SK-N-SH treated with all-trans-retinoic acid at 6 μM for 48 hours (cell line): ENCODE data around the gene CAPRIN1.

Source experiments
- ATAC-seq: fragments of 200-7000 bp; cut with Tn5 transposase; 3 replicates; pipeline ENCODE4 v1.9.1; 2020; ENCODE audit warnings: mild to moderate bottlenecking, moderate library complexity
- ARNTL ChIP-seq: fragments of 450-650 bp; formaldehyde crosslinking; IDR thresholded peaks from 2 replicates; pipeline ENCODE4 v1.5.0; 2020; ENCODE audit warnings: low read depth, mild to moderate bottlenecking, moderate library complexity, borderline replicate concordance
- BACH2 ChIP-seq: fragments of 250-450 bp; sonication (Bioruptor Pico); IDR thresholded peaks from 2 replicates; pipeline ENCODE4 v1.9.0; 2021; ENCODE audit warnings: mild to moderate bottlenecking, borderline replicate concordance
- CSDC2 ChIP-seq: fragments of 250-450 bp; sonication (Bioruptor Pico); IDR thresholded peaks from 2 replicates; pipeline ENCODE4 v1.5.0; 2020; ENCODE audit warnings: mild to moderate bottlenecking, moderate library complexity
- ESRRG ChIP-seq: fragments of 250-450 bp; sonication (Bioruptor Pico); IDR thresholded peaks from 2 replicates; pipeline ENCODE4 v1.6.1; 2021; ENCODE audit warnings: mild to moderate bottlenecking
- OSR1 ChIP-seq: fragments of 250-450 bp; sonication (Bioruptor Pico); IDR thresholded peaks from 2 replicates; pipeline ENCODE4 v1.8.0; 2022; ENCODE audit warnings: moderate library complexity, mild to moderate bottlenecking, inconsistent platforms
- POU6F1 ChIP-seq: fragments of 250-450 bp; sonication (Bioruptor Pico); IDR thresholded peaks from 2 replicates; pipeline ENCODE4 v1.8.0; 2021; ENCODE audit warnings: low read depth, mild to moderate bottlenecking, moderate library complexity, borderline replicate concordance
- PPARA ChIP-seq: fragments of 250-450 bp; sonication (Bioruptor Pico); IDR thresholded peaks from 2 replicates; pipeline ENCODE4 v1.5.0; 2020; ENCODE audit warnings: mild to moderate bottlenecking, borderline replicate concordance
- RARB ChIP-seq: fragments of 250-450 bp; sonication (Bioruptor Pico); IDR thresholded peaks from 2 replicates; pipeline ENCODE4 v1.8.0; 2021; ENCODE audit warnings: mild to moderate bottlenecking, moderate library complexity
- SNAI2 ChIP-seq: fragments of 250-450 bp; sonication (Bioruptor Pico); IDR thresholded peaks from 2 replicates; pipeline ENCODE4 v1.5.0; 2020; ENCODE audit warnings: mild to moderate bottlenecking, moderate library complexity
- TSHZ2 ChIP-seq: fragments of 250-450 bp; sonication (Bioruptor Pico); IDR thresholded peaks from 2 replicates; pipeline ENCODE4 v1.5.0; 2020; ENCODE audit warnings: mild to moderate bottlenecking, moderate library complexity
- ZFP3 ChIP-seq: fragments of 250-450 bp; sonication (Bioruptor Pico); IDR thresholded peaks from 2 replicates; pipeline ENCODE4 v1.5.0; 2020; ENCODE audit warnings: mild to moderate bottlenecking, moderate library complexity
- ZFP30 ChIP-seq: fragments of 450-650 bp; formaldehyde crosslinking; IDR thresholded peaks from 2 replicates; pipeline ENCODE4 v1.5.0; 2022; ENCODE audit warnings: mild to moderate bottlenecking, moderate library complexity
- ZNF70 ChIP-seq: fragments of 450-650 bp; formaldehyde crosslinking; IDR thresholded peaks from 2 replicates; pipeline ENCODE4 v1.5.0; 2020; ENCODE audit warnings: mild to moderate bottlenecking, moderate library complexity
- ZNF8 ChIP-seq: fragments of 450-650 bp; formaldehyde crosslinking; IDR thresholded peaks from 2 replicates; pipeline ENCODE4 v1.5.0; 2020; ENCODE audit warnings: mild to moderate bottlenecking, moderate library complexity
- TF ChIP-seq, protein P1 (sequence below): fragments of 250-450 bp; sonication (Bioruptor Pico); IDR thresholded peaks from 2 replicates; pipeline ENCODE4 v1.8.0; 2020; ENCODE audit warnings: mild to moderate bottlenecking, moderate library complexity, borderline replicate concordance
- TF ChIP-seq, protein P2 (sequence below): fragments of 250-450 bp; sonication (Bioruptor Pico); IDR thresholded peaks from 2 replicates; pipeline ENCODE4 v1.5.1; 2021; ENCODE audit warnings: mild to moderate bottlenecking, moderate library complexity

The CAPRIN1 gene

DNA sequence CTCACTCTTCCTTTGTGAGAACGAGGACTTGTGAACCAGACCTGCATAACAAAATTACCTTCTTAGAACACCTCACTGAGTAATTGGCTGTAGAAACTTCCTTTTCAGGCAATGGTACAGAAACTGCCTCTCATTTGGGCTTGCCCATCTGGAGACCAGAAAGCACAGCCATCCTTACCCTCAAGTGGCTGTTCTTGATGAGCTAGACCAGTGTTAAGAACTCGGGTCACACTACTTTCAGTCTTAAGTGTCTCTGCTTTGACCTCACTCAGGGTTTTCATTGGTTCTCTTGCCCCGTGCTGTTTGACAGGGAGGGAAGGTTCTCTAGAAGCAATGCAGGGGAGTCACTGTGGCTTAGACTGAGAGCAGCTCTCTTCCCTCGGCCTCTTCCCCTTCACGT, 83.2 kb downstream of the CAPRIN1 start:
- no peak for TF ChIP-seq ZNF70 (CRISPR knock-in tag)
- no peak for ATAC-seq

DNA sequence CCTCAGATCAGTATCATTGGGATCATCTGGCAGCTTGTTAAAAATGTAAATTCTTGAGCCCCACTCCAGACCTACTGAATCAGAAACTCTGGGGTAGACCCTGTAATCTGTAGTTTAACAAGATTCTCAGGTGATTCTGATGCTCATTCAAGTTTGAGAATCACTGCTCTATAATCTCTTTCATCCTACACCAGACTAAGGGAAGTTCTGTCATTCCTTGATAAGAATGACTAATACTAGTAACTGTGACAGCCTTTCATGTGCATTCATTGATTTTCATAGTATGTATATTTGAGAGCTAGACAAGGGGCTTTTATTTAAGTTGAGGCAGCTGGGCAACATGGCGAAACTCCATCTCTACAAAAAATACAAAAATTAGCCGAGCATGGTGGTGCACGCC, 83.9 kb downstream of the CAPRIN1 start:
- TF ChIP-seq, protein P1, sequence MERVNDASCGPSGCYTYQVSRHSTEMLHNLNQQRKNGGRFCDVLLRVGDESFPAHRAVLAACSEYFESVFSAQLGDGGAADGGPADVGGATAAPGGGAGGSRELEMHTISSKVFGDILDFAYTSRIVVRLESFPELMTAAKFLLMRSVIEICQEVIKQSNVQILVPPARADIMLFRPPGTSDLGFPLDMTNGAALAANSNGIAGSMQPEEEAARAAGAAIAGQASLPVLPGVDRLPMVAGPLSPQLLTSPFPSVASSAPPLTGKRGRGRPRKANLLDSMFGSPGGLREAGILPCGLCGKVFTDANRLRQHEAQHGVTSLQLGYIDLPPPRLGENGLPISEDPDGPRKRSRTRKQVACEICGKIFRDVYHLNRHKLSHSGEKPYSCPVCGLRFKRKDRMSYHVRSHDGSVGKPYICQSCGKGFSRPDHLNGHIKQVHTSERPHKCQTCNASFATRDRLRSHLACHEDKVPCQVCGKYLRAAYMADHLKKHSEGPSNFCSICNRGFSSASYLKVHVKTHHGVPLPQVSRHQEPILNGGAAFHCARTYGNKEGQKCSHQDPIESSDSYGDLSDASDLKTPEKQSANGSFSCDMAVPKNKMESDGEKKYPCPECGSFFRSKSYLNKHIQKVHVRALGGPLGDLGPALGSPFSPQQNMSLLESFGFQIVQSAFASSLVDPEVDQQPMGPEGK (CRISPR knock-in tag): no peak
- TF ChIP-seq ARNTL (CRISPR knock-in tag): no peak
- no peak for TF ChIP-seq ZFP30
- no peak for TF ChIP-seq OSR1
- TF ChIP-seq PPARA (CRISPR knock-in tag): no peak
- TF ChIP-seq ZFP3: no peak
- TF ChIP-seq, protein P2, sequence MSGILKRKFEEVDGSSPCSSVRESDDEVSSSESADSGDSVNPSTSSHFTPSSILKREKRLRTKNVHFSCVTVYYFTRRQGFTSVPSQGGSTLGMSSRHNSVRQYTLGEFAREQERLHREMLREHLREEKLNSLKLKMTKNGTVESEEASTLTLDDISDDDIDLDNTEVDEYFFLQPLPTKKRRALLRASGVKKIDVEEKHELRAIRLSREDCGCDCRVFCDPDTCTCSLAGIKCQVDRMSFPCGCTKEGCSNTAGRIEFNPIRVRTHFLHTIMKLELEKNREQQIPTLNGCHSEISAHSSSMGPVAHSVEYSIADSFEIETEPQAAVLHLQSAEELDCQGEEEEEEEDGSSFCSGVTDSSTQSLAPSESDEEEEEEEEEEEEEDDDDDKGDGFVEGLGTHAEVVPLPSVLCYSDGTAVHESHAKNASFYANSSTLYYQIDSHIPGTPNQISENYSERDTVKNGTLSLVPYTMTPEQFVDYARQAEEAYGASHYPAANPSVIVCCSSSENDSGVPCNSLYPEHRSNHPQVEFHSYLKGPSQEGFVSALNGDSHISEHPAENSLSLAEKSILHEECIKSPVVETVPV (CRISPR knock-in tag): no peak

GRCh38 chr11:34136420-34136819, 84.9 kb downstream of the CAPRIN1 start:
- ATAC-seq: no peak
- TF ChIP-seq OSR1: no peak
- TF ChIP-seq PPARA (CRISPR knock-in tag): no peak
- TF ChIP-seq ARNTL (CRISPR knock-in tag): no peak
- TF ChIP-seq CSDC2 (CRISPR knock-in tag): no peak
- TF ChIP-seq ZFP3: no peak
- no peak for TF ChIP-seq ESRRG (CRISPR knock-in tag)

More for the DNA sequence above, 83.9 kb downstream of the CAPRIN1 start:
- ATAC-seq: no peak

DNA sequence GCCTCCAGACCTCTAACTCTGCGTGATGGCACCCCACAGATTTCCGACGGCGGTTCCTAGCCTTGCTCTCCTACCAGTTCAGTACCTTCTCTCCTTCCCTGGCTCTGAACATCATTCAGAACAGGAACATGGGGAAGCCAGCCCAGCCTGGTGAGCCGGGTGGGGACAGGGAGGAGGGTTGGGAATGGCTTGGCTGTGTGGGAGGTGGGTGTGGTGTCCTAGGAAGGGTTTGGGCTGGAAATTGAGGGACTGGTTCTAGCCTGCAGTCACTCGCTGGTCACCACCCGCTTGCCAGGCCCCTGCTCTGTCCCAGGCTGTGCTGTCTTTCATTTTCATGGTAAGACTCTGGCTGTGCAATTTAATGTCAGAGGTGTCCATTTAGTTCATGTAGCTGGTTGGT, 87.8 kb downstream of the CAPRIN1 start:
- no peak for ATAC-seq
- TF ChIP-seq, protein P1 (CRISPR knock-in tag): no peak
- no peak for TF ChIP-seq BACH2
- TF ChIP-seq ZNF8: no peak
- TF ChIP-seq TSHZ2 (CRISPR knock-in tag): no peak
- no peak for TF ChIP-seq SNAI2 (CRISPR knock-in tag)
- TF ChIP-seq POU6F1 (CRISPR knock-in tag): no peak
- no peak for TF ChIP-seq RARB (CRISPR knock-in tag)
- no peak for TF ChIP-seq OSR1
- no peak for TF ChIP-seq ZNF70 (CRISPR knock-in tag)
- no peak for TF ChIP-seq ZFP3
- TF ChIP-seq ARNTL (CRISPR knock-in tag): no peak
- TF ChIP-seq CSDC2 (CRISPR knock-in tag): no peak
- TF ChIP-seq PPARA (CRISPR knock-in tag): no peak
- TF ChIP-seq, all 23 proteins: peak for 0

DNA sequence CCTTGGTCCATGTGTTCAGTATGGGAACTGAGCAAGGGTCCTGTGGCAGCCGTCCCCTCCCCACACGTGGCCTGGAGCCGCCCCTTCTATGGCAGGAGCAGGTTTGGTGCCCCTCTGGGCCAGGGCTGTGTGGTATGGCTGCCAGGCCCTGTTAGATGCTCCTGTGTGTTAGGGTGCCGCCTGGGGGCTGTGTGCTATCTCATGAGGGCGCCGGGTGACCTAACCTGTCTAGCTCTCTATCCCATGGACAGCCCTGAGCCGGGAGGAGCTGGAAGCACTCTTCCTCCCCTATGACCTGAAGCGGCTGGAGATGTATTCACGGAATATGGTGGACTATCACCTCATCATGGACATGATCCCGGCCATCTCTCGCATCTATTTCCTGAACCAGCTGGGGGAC, 88.6 kb downstream of the CAPRIN1 start:
- no peak for TF ChIP-seq PPARA (CRISPR knock-in tag)

More for the DNA sequence above, 88.6 kb downstream of the CAPRIN1 start:
- no peak for ATAC-seq
